Right lobe of liver (tissue), 6 donors: ENCODE measurements around the gene ERFE. TPM values are rescaled to one million over a fixed set of nuclear protein-coding genes. Genes with fewer than 3 reads are reported as not detected.

ENCODE experiments used
- ATAC-seq, 4 donors: fragments of 200-7000 bp; cut with Tn5 transposase; one replicate each; pipeline ENCODE4 v1.9.1; 2020; ENCODE audit warnings: mild to moderate bottlenecking in 4 of 4, moderate library complexity in 4 of 4
- DNase-seq, 3 donors: peaks; one replicate each; pipeline ENCODE4 v3.0.0-alpha.2; 2020
- H3K27ac ChIP-seq, 3 donors: fragments of 200-600 bp; one replicate each; pipeline ENCODE4 v1.8.0; 2022
- H3K27me3 ChIP-seq, 2 donors: fragments of 200-600 bp; one replicate each; pipeline ENCODE4 v1.8.0; 2022
- H3K36me3 ChIP-seq, 4 donors: fragments of 200-600 bp; sonication (generic) in 1 of 4; one replicate each; pipeline versions ENCODE4 v1.5.1 to v1.8.0; 2017 to 2022; ENCODE audit warnings: control low read depth in 1 of 4
- H3K4me1 ChIP-seq, 4 donors: fragments of 200-600 bp; sonication (generic) in 1 of 4; one replicate each; pipeline versions ENCODE4 v1.5.1 to v1.8.0; 2017 to 2022; ENCODE audit warnings: control low read depth in 1 of 4
- H3K4me3 ChIP-seq, 3 donors: fragments of 200-600 bp; one replicate each; pipeline ENCODE4 v1.8.0; 2022
- H3K9me3 ChIP-seq, 4 donors: fragments of 200-600 bp; sonication (generic) in 1 of 4; one replicate each; pipeline versions ENCODE4 v1.5.1 to v1.8.0; 2017 to 2022; ENCODE audit warnings: control low read depth in 1 of 4
- POLR2A ChIP-seq: fragments of 450-650 bp; IDR thresholded peaks from one replicate; pipeline ENCODE4 v1.6.1; 2017; ENCODE audit warnings: antibody characterized with exemption, mild to moderate bottlenecking
- WGBS: methylation state at CpG from one replicate; pipeline ENCODE4 v1.1.6; 2018; ENCODE audit warnings: low coverage, low lambda C conversion rate; ENCODE audit not compliant: insufficient coverage; ENCODE audit errors: missing lambda C conversion rate; 5-methylcytosine and 5-hydroxymethylcytosine counted together
- intact Hi-C, 2 donors: fragments of 100-400 bp; cut with DNase I; formaldehyde crosslinking; loops; one replicate each; pipeline versions ENCODE4 v1.11.2 to v1.14.1; 2022
- total RNA-seq, 6 experiments: library from RNA; depleted of rRNA in 2 of 6; stranded (reverse); fragments of >200 nt in 2 of 6; fragmentation: NEBNext Ultra II Directional in 3 of 6; extraction: Animal tissue kit (Norgen Biotek cat#: 25700) in 3 of 6; gene quantifications; one replicate each; pipeline versions ENCODE4 v1.1.0 to v1.2.4, GENCODE V29; 2016 to 2023
- TF ChIP-seq, protein P1 (sequence below), 4 donors: fragments of 200-600 bp in 3 of 4; fragments of 450-650 bp in 1 of 4; IDR thresholded peaks; one replicate each; pipeline versions ENCODE4 v1.5.1 to v1.8.0; 2016 to 2022; ENCODE audit warnings: antibody characterized with exemption in 4 of 4, mild to moderate bottlenecking in 2 of 4
- donor health status: DM: no; HTN: yes; CAD: no.
- donor health status: DM: no; HTN: no; CAD: no.
- donor health status: DM: no; HTN: no; CAD: no.
- donor health status: DM: no; HTN: yes; CAD: no.
- donor health status: DM: no; HTN: yes; CAD: no.

The ERFE gene
- total RNA-seq, 6 experiments from 2014 or later: 0.27 to 1.4 (median 0.31) TPM; not detected in 3

DNA sequence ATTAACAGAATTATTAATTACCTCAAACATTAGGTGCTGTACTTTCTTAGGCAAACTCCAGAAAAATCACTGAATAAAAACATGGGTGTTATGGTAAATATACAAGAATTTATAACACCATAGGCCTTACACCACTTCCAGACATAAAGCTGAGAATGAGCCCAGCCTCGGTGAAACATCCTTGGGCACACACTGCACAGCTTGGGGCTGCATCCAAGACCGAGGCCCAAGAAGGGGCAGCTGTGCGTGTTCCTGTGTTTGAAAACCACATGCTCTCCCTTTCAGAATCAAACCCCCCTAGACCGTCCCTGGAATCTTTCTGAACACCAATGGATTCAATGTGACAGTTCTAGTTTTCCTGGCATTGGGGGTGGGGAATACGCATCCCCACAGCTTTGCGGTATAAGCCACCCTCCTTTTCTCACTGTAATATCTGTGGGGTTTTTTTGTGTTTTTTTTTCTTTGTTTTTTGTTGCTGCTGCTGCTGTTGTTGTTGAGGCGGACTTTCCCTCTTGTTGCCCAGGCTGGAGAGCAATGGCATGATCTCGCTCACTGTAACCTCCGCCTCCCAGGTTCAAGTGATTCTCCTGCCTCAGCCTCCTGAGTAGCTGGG is 12.9 kb downstream of the ERFE start:
- peaks cover 0 to 17% (median 9%) of the 10 kb centered on the region in 4 donors for H3K4me1 ChIP-seq
- H3K9me3 ChIP-seq: no peaks in the 10 kb centered on the region
- DNase-seq (no peak), ATAC-seq (no peak)
- 92% methylated on average over 7 of the region's 9 CpGs for WGBS
- H3K36me3 ChIP-seq: peaks cover 0 to 51% (median 4%) of the 10 kb centered on the region in 4 donors
- H3K4me3 ChIP-seq: no peak overlapping the region
- H3K27me3 ChIP-seq: no peaks in the 10 kb centered on the region
- H3K27ac ChIP-seq: no peak overlapping the region
- no peak for TF ChIP-seq POLR2A
- TF ChIP-seq, protein P1, sequence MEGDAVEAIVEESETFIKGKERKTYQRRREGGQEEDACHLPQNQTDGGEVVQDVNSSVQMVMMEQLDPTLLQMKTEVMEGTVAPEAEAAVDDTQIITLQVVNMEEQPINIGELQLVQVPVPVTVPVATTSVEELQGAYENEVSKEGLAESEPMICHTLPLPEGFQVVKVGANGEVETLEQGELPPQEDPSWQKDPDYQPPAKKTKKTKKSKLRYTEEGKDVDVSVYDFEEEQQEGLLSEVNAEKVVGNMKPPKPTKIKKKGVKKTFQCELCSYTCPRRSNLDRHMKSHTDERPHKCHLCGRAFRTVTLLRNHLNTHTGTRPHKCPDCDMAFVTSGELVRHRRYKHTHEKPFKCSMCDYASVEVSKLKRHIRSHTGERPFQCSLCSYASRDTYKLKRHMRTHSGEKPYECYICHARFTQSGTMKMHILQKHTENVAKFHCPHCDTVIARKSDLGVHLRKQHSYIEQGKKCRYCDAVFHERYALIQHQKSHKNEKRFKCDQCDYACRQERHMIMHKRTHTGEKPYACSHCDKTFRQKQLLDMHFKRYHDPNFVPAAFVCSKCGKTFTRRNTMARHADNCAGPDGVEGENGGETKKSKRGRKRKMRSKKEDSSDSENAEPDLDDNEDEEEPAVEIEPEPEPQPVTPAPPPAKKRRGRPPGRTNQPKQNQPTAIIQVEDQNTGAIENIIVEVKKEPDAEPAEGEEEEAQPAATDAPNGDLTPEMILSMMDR (IDR thresholded peaks at IDR 0.05): no peak
- intact Hi-C loops: no loop called here

DNA sequence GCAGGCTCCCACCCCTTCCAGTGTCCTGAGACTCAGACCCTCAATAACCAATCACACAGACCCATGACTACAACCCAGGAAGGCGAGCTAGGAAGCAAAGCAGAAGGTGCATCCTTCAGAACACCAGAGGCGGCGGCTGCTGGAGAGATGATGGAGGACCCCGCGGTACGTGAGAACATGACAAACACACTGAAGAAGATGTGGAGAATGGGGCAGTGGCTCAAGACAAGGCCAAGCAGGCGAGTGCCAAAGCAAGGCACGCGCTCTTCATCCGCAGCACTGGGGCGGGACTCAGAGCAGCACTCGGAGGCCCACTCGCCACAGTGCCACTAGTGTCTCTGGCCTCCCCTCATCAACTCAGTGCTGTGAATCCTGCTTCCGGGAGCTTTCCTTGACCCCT is 13.7 kb downstream of the ERFE start:
- 67% methylated on average over 3 of the region's 14 CpGs for WGBS
- no peak for TF ChIP-seq POLR2A
- TF ChIP-seq, protein P1 (IDR thresholded peaks at IDR 0.05): no peak
- DNase-seq (no peak), ATAC-seq (no peak)
- Histone ChIP-seq H3K4me3 (no peak overlapping the region), H3K27ac (no peak overlapping the region), H3K27me3 (no peaks in the 10 kb centered on the region), H3K9me3 (no peaks in the 10 kb centered on the region), H3K4me1 (peaks cover 0 to 17% (median 9%) of the 10 kb centered on the region in 4 donors), H3K36me3 (peaks cover 0 to 57% (median 7%) of the 10 kb centered on the region in 4 donors)
- intact Hi-C loops: no loop called here

DNA sequence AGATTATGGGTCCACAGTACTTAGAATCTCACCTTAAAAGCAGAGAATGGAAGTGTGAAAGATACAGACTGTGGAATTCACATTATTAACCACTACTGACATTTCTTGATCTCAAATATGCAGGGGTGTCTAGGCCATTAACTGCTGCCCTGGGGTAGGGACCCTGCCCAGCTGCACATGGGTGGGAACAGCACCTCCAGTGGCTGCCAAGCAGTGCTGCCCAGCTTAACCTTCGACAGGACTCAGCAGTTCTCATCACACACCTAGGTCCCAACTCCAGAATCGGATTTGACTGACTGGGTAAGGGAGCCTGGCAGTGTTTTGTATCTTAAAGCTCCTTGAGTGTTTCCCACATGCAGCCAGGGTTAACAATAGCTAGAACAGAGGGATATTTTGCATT is 14.9 kb downstream of the ERFE start:
- Histone ChIP-seq H3K4me3 (no peak overlapping the region), H3K27me3 (no peaks in the 10 kb centered on the region), H3K4me1 (peaks cover 0 to 17% (median 9%) of the 10 kb centered on the region in 4 donors), H3K36me3 (peaks cover 0 to 70% (median 18%) of the 10 kb centered on the region in 4 donors), H3K27ac (no peak overlapping the region), H3K9me3 (no peaks in the 10 kb centered on the region)
- WGBS: 100% methylated on average over 1 of the region's 2 CpGs
- DNase-seq (no peak), ATAC-seq (no peak)
- TF ChIP-seq, protein P1 (IDR thresholded peaks at IDR 0.05): no peak
- no peak for TF ChIP-seq POLR2A
- intact Hi-C loops: no loop called here

DNA sequence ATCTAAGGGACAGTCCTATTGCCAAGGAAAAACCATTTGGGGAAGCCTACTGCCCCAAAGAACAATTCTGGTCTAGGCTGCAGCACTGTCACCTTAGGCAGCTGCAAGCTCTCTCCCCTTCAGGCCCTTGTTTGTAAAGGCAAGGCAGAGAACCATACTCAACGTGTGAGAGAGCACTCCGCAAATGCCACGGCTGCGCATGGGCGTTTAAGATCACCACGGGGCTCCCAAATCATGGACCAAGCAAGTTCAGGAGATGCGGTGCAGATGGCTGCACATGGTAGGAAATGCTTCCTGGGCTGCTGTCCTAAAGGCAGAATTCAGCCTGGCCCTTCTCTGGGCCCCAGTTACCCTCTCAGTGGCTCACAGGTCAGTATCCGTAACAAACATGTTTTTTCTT is 15.5 kb downstream of the ERFE start:
- H3K36me3 ChIP-seq: peaks cover 4 to 76% (median 20%) of the 10 kb centered on the region in 4 donors
- no peak for DNase-seq
- no peak for TF ChIP-seq POLR2A
- TF ChIP-seq, protein P1 (IDR thresholded peaks at IDR 0.05): no peak
- H3K27ac ChIP-seq: no peak overlapping the region
- no peaks in the 10 kb centered on the region for H3K27me3 ChIP-seq
- WGBS: 80% methylated on average over 1 of the region's 8 CpGs
- peaks cover 0 to 14% (median 8%) of the 10 kb centered on the region in 4 donors for H3K4me1 ChIP-seq
- intact Hi-C loops: no loop called here
- ATAC-seq: no peak
- H3K4me3 ChIP-seq: no peak overlapping the region
- no peaks in the 10 kb centered on the region for H3K9me3 ChIP-seq
